GM12892 (cell line): ENCODE data around the gene PRDM5.

Experiments used
- POLR2A ChIP-seq: IDR thresholded peaks from 2 replicates; pipeline ENCODE4 v1.6.1; 2011; ENCODE audit warnings: low read depth, low read length, control low read depth
- POLR2AphosphoS5 ChIP-seq: IDR thresholded peaks from 2 replicates; pipeline ENCODE4 v1.6.1; 2011; ENCODE audit warnings: low read depth, low read length, control low read depth

GRCh38 chr4:120864969-120865368 lies 57.6 kb downstream of the PRDM5 start:
- TF ChIP-seq POLR2AphosphoS5 = no peak
- TF ChIP-seq POLR2A = no peak
